Measurements from ENCODE around the gene ATG4A. TPM values are rescaled to one million over a fixed set of nuclear protein-coding genes. Genes with fewer than 3 reads are reported as not detected.
A peak's percentile ranks its signal among the peaks of the same experiment; 100 is the strongest.

Gene ATG4A
- total and polyA plus RNA-seq, 2 experiments from 2014 or later, result 8.2 to 11.5 TPM

DNA sequence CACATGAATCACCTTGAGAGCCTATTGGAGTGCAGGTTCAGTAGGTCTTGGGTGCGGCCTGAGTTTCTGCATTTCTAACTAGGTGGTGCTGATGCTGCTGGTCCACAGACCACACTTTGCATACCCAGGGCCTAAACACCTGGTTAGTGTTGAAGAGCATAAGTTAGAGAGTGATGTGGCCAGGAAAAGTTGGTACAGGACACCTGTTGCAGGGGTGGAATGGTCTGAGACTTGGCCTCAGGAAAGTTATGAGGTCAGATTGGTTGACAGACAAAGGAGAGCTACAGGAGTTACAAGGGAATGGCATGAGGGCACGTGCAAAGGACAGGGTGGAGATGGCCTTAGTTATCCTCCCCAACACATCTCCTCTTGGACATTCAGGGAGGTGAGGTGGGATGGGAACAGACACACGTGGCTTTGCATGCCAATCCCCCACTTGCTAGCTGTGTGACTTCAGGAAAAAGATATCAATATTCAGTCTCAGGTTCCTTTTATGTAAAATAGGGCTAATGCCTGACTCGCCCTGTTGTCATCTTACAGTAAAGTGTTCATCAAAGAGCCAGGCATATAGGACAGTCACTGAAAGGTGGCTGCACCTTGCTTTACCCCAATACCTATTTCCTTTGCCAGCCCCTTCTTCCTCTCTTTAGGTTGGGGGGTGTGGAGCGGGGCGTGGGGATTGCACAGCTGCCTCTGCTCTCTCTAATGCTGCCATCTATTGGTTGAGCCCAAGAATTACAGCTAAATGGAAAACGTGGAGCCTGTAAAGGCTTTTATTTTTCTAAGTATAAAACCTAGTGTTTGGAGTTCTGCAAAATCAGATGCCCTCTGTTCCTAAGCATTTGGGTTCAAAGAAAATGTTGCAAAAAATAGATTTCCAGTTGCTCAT is 47.5 kb downstream of the ATG4A start:
- Histone ChIP-seq H3K4me2 (ENCODE audit: unreplicated experiment) (no peak overlapping the region), H3K79me2 (ENCODE audit: insufficient read depth) (no peaks in the 10 kb centered on the region), H4K20me1 (ENCODE audit: insufficient read depth) (no peaks in the 10 kb centered on the region), H3K4me1 (ENCODE audit: insufficient read depth) (no peaks in the 10 kb centered on the region), H3K9me3 (ENCODE audit: low read depth) (no peaks in the 10 kb centered on the region), H3K27me3 (replicated peaks; ENCODE audit: insufficient read depth) (no peaks in the 10 kb centered on the region), H3K36me3 (ENCODE audit: low read depth) (no peaks in the 10 kb centered on the region; the same call in 1 of the 2 replicates), H3K4me3 (no peak overlapping the region), H3K9ac (no peak overlapping the region), H3K9me2 (ENCODE audit: insufficient read depth) (no peaks in the 10 kb centered on the region), H2AFZ (no peak overlapping the region), H3F3A (ENCODE audit: insufficient read depth) (no peaks in the 10 kb centered on the region), H3K27ac (no peak overlapping the region)
- no peak for TF ChIP-seq EZH2 (IDR thresholded peaks at IDR 0.05; ENCODE audit: insufficient read depth, poor library complexity, severe bottlenecking)
- TF ChIP-seq EZH2phosphoT487 (IDR thresholded peaks at IDR 0.05; ENCODE audit: insufficient read depth, low read depth), result no peak
- WGBS, 2 experiments (ENCODE audit: low coverage in 1 of 2, low lambda C conversion rate in 2 of 2, missing lambda C conversion rate in 2 of 2), result 84 to 88% methylated on average over 7 of the region's 7 CpGs
- peak; percentile 7 for DNase-seq
- in situ Hi-C loops (cut with MboI), result no loop called here

DNA sequence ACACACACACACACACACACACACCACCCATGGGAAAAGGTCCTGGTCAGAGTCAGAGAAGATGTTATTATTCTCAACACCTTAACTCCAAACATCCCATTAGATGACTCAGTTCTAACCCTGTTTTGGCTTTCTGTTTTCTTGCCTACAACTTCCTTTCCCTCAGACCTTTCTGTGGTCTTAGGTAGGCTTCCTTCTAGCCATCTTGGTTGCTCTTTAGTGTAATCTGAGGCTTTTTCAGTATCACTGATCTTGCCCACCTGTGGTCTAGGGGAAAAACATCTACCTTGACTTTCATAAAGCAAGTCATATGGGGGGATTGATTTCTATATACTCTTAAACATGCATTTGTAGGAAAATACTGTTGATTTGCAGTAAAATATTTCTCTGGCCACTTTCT is 56.9 kb downstream of the ATG4A start:
- Histone ChIP-seq H3K36me3 (ENCODE audit: low read depth) (no peaks in the 10 kb centered on the region), H3K9me3 (ENCODE audit: low read depth) (no peaks in the 10 kb centered on the region), H3K79me2 (ENCODE audit: insufficient read depth) (no peaks in the 10 kb centered on the region), H3K27ac (no peak overlapping the region), H3K4me1 (ENCODE audit: insufficient read depth) (no peaks in the 10 kb centered on the region), H2AFZ (no peak overlapping the region), H3K9me2 (ENCODE audit: insufficient read depth) (no peaks in the 10 kb centered on the region), H3F3A (ENCODE audit: insufficient read depth) (no peaks in the 10 kb centered on the region), H3K9ac (no peak overlapping the region), H4K20me1 (ENCODE audit: insufficient read depth) (no peaks in the 10 kb centered on the region), H3K27me3 (replicated peaks; ENCODE audit: insufficient read depth) (no peaks in the 10 kb centered on the region), H3K4me3 (no peak overlapping the region), H3K4me2 (ENCODE audit: unreplicated experiment) (no peak overlapping the region)
- TF ChIP-seq EZH2phosphoT487 (IDR thresholded peaks at IDR 0.05; ENCODE audit: insufficient read depth, low read depth) (no peak), EZH2 (IDR thresholded peaks at IDR 0.05; ENCODE audit: insufficient read depth, poor library complexity, severe bottlenecking) (no peak)
- in situ Hi-C loops (cut with MboI), result no loop called here
- no peak for DNase-seq

DNA sequence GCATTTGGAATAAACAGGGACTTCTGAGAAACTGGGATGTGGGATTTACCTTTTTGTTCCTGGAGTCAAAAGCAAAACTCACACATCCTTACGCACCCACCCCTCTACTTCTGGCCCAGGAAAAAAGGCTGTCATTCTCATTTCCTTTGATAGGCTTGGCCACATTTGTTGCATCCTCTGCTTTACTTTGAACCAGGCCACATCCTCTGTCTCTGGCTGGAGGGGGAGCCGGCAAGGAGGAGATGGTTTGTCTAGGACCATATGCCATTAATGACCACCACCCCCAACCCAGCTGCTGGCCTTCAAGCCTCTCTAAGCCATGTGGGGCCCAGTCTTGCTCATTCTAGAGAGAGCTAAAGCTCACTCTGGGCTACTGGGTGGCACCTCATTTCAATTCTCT is 64.5 kb downstream of the ATG4A start:
- Histone ChIP-seq H3K4me1 (ENCODE audit: insufficient read depth) (no peaks in the 10 kb centered on the region), H3K9me3 (ENCODE audit: low read depth) (no peaks in the 10 kb centered on the region), H3K9ac (no peak overlapping the region), H3K4me2 (ENCODE audit: unreplicated experiment) (no peak overlapping the region), H3K4me3 (no peak overlapping the region), H3K79me2 (ENCODE audit: insufficient read depth) (no peaks in the 10 kb centered on the region), H3F3A (ENCODE audit: insufficient read depth) (no peaks in the 10 kb centered on the region), H3K36me3 (ENCODE audit: low read depth) (no peaks in the 10 kb centered on the region), H3K27me3 (replicated peaks; ENCODE audit: insufficient read depth) (no peaks in the 10 kb centered on the region), H2AFZ (no peak overlapping the region), H3K27ac (no peak overlapping the region), H4K20me1 (ENCODE audit: insufficient read depth) (no peaks in the 10 kb centered on the region), H3K9me2 (ENCODE audit: insufficient read depth) (no peaks in the 10 kb centered on the region)
- DNase-seq, result no peak
- in situ Hi-C loops (cut with MboI), result no loop called here
- TF ChIP-seq EZH2 (IDR thresholded peaks at IDR 0.05; ENCODE audit: insufficient read depth, poor library complexity, severe bottlenecking) (no peak), EZH2phosphoT487 (IDR thresholded peaks at IDR 0.05; ENCODE audit: insufficient read depth, low read depth) (no peak)
- WGBS, 2 experiments (ENCODE audit: low coverage in 1 of 2, low lambda C conversion rate in 2 of 2, missing lambda C conversion rate in 2 of 2), result 67 to 90% methylated on average over 1 to 2 of the region's 2 CpGs

DNA sequence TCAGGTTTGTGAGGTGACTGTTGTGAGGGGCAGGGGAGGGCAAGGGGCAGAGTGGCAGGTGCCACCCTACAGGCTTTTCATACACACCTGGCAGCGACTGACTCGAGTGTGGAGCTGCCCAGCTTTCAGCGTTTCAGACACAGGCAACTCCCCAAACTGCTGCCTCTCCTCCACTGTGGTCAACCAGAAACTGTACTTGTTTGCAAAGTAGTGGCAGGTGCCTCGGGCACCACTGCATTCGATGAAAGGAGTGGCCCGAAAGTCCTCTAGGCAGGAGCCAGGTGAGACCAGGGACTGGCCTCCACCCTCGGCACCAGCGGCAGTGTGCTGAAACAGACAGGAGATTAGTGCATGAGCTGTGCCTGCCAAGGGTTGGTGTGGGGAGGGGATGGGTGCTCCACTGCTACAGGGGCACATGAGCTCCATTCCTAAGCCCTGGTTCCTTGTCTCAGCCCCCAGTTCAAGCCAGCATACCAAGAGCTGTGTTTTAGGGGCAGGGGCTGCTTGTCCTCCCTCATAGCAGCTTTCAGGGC is 65.4 kb downstream of the ATG4A start:
- Histone ChIP-seq H3F3A (ENCODE audit: insufficient read depth) (no peaks in the 10 kb centered on the region), H3K4me2 (ENCODE audit: unreplicated experiment) (no peak overlapping the region), H3K36me3 (ENCODE audit: low read depth) (no peaks in the 10 kb centered on the region), H3K9ac (no peak overlapping the region), H3K27me3 (replicated peaks; ENCODE audit: insufficient read depth) (no peaks in the 10 kb centered on the region), H3K79me2 (ENCODE audit: insufficient read depth) (no peaks in the 10 kb centered on the region), H3K27ac (no peak overlapping the region), H4K20me1 (ENCODE audit: insufficient read depth) (no peaks in the 10 kb centered on the region), H2AFZ (no peak overlapping the region), H3K9me2 (ENCODE audit: insufficient read depth) (no peaks in the 10 kb centered on the region), H3K4me3 (no peak overlapping the region), H3K4me1 (ENCODE audit: insufficient read depth) (no peaks in the 10 kb centered on the region), H3K9me3 (ENCODE audit: low read depth) (no peaks in the 10 kb centered on the region)
- WGBS, 2 experiments (ENCODE audit: low coverage in 1 of 2, low lambda C conversion rate in 2 of 2, missing lambda C conversion rate in 2 of 2), result 100% methylated on average over 4 to 5 of the region's 8 CpGs
- in situ Hi-C loops (cut with MboI), result no loop called here
- TF ChIP-seq EZH2 (IDR thresholded peaks at IDR 0.05; ENCODE audit: insufficient read depth, poor library complexity, severe bottlenecking), result no peak
- no peak for TF ChIP-seq EZH2phosphoT487 (IDR thresholded peaks at IDR 0.05; ENCODE audit: insufficient read depth, low read depth)
- DNase-seq, result no peak

Data from GM23248 (cell line).